ENCODE results near the gene STAT2. TPM values are rescaled to one million over a fixed set of nuclear protein-coding genes. Genes with fewer than 3 reads are reported as not detected.
"Not testable (repeated sequence)": the region's sequence is repeated elsewhere in the genome, so short reads cannot be mapped to it uniquely, and the experiment has no call there.

The STAT2 gene
- total and polyA plus RNA-seq, 2 of the 4 experiments (the other 2 are of a cell fraction) = 99.3 to 182 TPM

- H3K27me3 ChIP-seq (ENCODE audit: control insufficient read depth, insufficient read depth, low read length); H3K4ac ChIP-seq (ENCODE audit: low read depth, low read length); H4K5ac ChIP-seq (ENCODE audit: low read depth, low read length); H3K36me3 ChIP-seq (ENCODE audit: control insufficient read depth, insufficient read depth, low read length); H2AK5ac ChIP-seq (ENCODE audit: low read depth, low read length); H3K4me3 ChIP-seq (ENCODE audit: insufficient read depth, low read depth, low read length); H3K23ac ChIP-seq (ENCODE audit: low read depth, low read length); H3K27ac ChIP-seq (ENCODE audit: insufficient read depth, low read length); CTCF ChIA-PET; H2AK9ac ChIP-seq (replicated peaks; ENCODE audit: low read depth, low read length, poor library complexity); H3K4me2 ChIP-seq (ENCODE audit: low read depth, low read length); H3K9me3 ChIP-seq (ENCODE audit: control insufficient read depth, insufficient read depth, low read length); H3K79me1 ChIP-seq (ENCODE audit: low read depth in 1 of 2, low read length in 2 of 2); ATAC-seq (ENCODE audit: low read depth); H3K14ac ChIP-seq (replicated peaks; ENCODE audit: low read depth, low read length); H2BK20ac ChIP-seq (ENCODE audit: low read depth, low read length); H4K91ac ChIP-seq (ENCODE audit: insufficient read depth, low read depth, low read length); H3K18ac ChIP-seq (ENCODE audit: low read depth, low read length); H2BK15ac ChIP-seq (ENCODE audit: low read depth, low read length); POLR2A ChIA-PET (ENCODE audit: unreplicated experiment); H3K9me1 ChIP-seq (ENCODE audit: insufficient read depth, low read length); H3K4me1 ChIP-seq (ENCODE audit: control insufficient read depth, insufficient read depth, low read length); H4K8ac ChIP-seq (ENCODE audit: low read depth in 2 of 2, low read length in 2 of 2); H3K56ac ChIP-seq (ENCODE audit: extremely low read depth, insufficient read depth, low read length); intact Hi-C loops (cut with micrococcal nuclease); H3K9ac ChIP-seq (ENCODE audit: low read depth, low read length); H2AFZ ChIP-seq (replicated peaks; ENCODE audit: low read length, poor library complexity); in situ Hi-C loops (cut with MboI; ENCODE audit: low sequenced_read_pairs); H4K20me1 ChIP-seq (ENCODE audit: insufficient read depth, low read length); H2BK5ac ChIP-seq (ENCODE audit: low read depth, low read length, poor library complexity, severe bottlenecking); BruUV-seq (replicated peaks); DNase-seq; H2BK120ac ChIP-seq (ENCODE audit: low read depth, low read length); dilution Hi-C loops (cut with HindIII; ENCODE audit: low sequenced_read_pairs, unreplicated experiment): not testable (repeated sequence)
- no CpG with 5 or more reads among the region's 3 CpGs for WGBS, 2 experiments (ENCODE audit: extremely low coverage in 2 of 2, insufficient read length in 1 of 2)
These were observed 39.6 kb upstream of the STAT2 start for GRCh38 chr12:56399466-56399865.

All from IMR-90 (cell line).